GM15510 (cell line): Measurements from ENCODE around the gene PAEP.

Source experiments
- POLR2A ChIP-seq: IDR thresholded peaks from 3 replicates; pipeline ENCODE4 v1.6.1; 2011; ENCODE audit warnings: borderline replicate concordance; ENCODE audit not compliant: insufficient read length; ENCODE audit errors: extremely low read depth

PAEP gene

GRCh38 chr9:135582966-135583687, 21.6 kb downstream of the PAEP start:
- TF ChIP-seq POLR2A, result no peak

- no peak for TF ChIP-seq POLR2A
These were observed 22.1 kb downstream of the PAEP start for GRCh38 chr9:135583688-135584011.

- no peak for TF ChIP-seq POLR2A
These were observed 22.8 kb downstream of the PAEP start for GRCh38 chr9:135584371-135584770.

GRCh38 chr9:135584934-135585333, 23.4 kb downstream of the PAEP start:
- no peak for TF ChIP-seq POLR2A

GRCh38 chr9:135586601-135587109, 25.1 kb downstream of the PAEP start:
- no peak for TF ChIP-seq POLR2A

- no peak for TF ChIP-seq POLR2A
These were observed 26.1 kb downstream of the PAEP start for GRCh38 chr9:135587658-135588057.

- no peak for TF ChIP-seq POLR2A
These were observed 26.8 kb downstream of the PAEP start for GRCh38 chr9:135588371-135588770.

- TF ChIP-seq POLR2A, result no peak
These were observed 27.5 kb downstream of the PAEP start for GRCh38 chr9:135588886-135589595.

GRCh38 chr9:135589596-135590485, 28.3 kb downstream of the PAEP start:
- TF ChIP-seq POLR2A, result no peak

GRCh38 chr9:135590486-135591079, 29.0 kb downstream of the PAEP start:
- no peak for TF ChIP-seq POLR2A

- TF ChIP-seq POLR2A, result no peak
These were observed 30.2 kb downstream of the PAEP start for GRCh38 chr9:135591506-135592330.

GRCh38 chr9:135592331-135592590, 30.7 kb downstream of the PAEP start:
- no peak for TF ChIP-seq POLR2A

- no peak for TF ChIP-seq POLR2A
These were observed 31.1 kb downstream of the PAEP start for GRCh38 chr9:135592625-135593024.

GRCh38 chr9:135596211-135596610, 34.7 kb downstream of the PAEP start:
- TF ChIP-seq POLR2A, result no peak
